Left colon (tissue), 2 donors: ENCODE measurements around the gene DHRS7B. TPM values are rescaled to one million over a fixed set of nuclear protein-coding genes. Genes with fewer than 3 reads are reported as not detected.
"Not testable (repeated sequence)": the region's sequence is repeated elsewhere in the genome, so short reads cannot be mapped to it uniquely, and the experiment has no call there.

Source experiments
- ATAC-seq: fragments of 200-7000 bp; cut with Tn5 transposase; one replicate; pipeline ENCODE4 v1.9.1; 2020; ENCODE audit warnings: mild to moderate bottlenecking, moderate library complexity
- DNase-seq, 2 donors: peaks; one replicate each; pipeline ENCODE4 v3.0.0-alpha.2; 2020
- intact Hi-C, 2 donors: fragments of 100-400 bp; cut with DNase I in 1 of 2; cut with micrococcal nuclease in 1 of 2; formaldehyde crosslinking; loops; one replicate each; pipeline versions ENCODE4 v1.11.2 to v1.14.0; 2022; cut with DNase I, micrococcal nuclease
- total RNA-seq, 2 donors: library from RNA; stranded (reverse); fragmentation: NEBNext Ultra II Directional; extraction: Animal tissue kit (Norgen Biotek cat#: 25700); gene quantifications; one replicate each; pipeline ENCODE4 v1.2.1, GENCODE V29; 2021
- donor health status: DM: no; HTN: no; CAD: no.
- donor health status: DM: yes; HTN: yes; CAD: no.

Gene DHRS7B
- total RNA-seq, 2 donors from 2014 or later, result 32.1 to 33.5 TPM

GRCh38 chr17:21142065-21142464, 15.3 kb downstream of the DHRS7B start:
- intact Hi-C loops, ATAC-seq, DNase-seq: not testable (repeated sequence)

- DNase-seq (no peak), ATAC-seq (no peak)
- intact Hi-C loops, result no loop called here
Measured at GRCh38 chr17:21143695-21144094, 16.9 kb downstream of the DHRS7B start.

GRCh38 chr17:21144299-21144698, 17.5 kb downstream of the DHRS7B start:
- DNase-seq, ATAC-seq, intact Hi-C loops: not testable (repeated sequence)

- intact Hi-C loops, result no loop called here
- ATAC-seq (no peak), DNase-seq (no peak)
Measured at GRCh38 chr17:21146362-21147015, 19.7 kb downstream of the DHRS7B start.

- intact Hi-C loops, result no loop called here
- ATAC-seq (no peak), DNase-seq (no peak)
Measured at GRCh38 chr17:21149621-21150020, 22.9 kb downstream of the DHRS7B start.

- DNase-seq (no peak), ATAC-seq (no peak)
- intact Hi-C loops, result no loop called here
Measured at GRCh38 chr17:21152731-21153130, 26.0 kb downstream of the DHRS7B start.

GRCh38 chr17:21157586-21158370, 31.0 kb downstream of the DHRS7B start:
- DNase-seq, result no peak
- intact Hi-C loops, result no loop called here
- no peak for ATAC-seq

GRCh38 chr17:21160401-21160800, 33.6 kb downstream of the DHRS7B start:
- no peak for ATAC-seq
- intact Hi-C loops, result no loop called here
- no peak for DNase-seq

- ATAC-seq, result peak; percentile 78
- DNase-seq, result no peak
- intact Hi-C loops, result no loop called here
Measured at GRCh38 chr17:21161498-21162393, 35.0 kb downstream of the DHRS7B start.

GRCh38 chr17:21162394-21162775, 35.6 kb downstream of the DHRS7B start:
- intact Hi-C loops, result no loop called here
- ATAC-seq (no peak), DNase-seq (no peak)

- intact Hi-C loops, result no loop called here
- DNase-seq (no peak), ATAC-seq (no peak)
Measured at GRCh38 chr17:21163101-21163500, 36.3 kb downstream of the DHRS7B start.

GRCh38 chr17:21164216-21164615, 37.5 kb downstream of the DHRS7B start:
- ATAC-seq (no peak), DNase-seq (no peak)
- intact Hi-C loops, result no loop called here

GRCh38 chr17:21164620-21165019, 37.9 kb downstream of the DHRS7B start:
- intact Hi-C loops, result no loop called here
- ATAC-seq (no peak), DNase-seq (no peak)

- ATAC-seq (no peak), DNase-seq (no peak)
- intact Hi-C loops, result no loop called here
Measured at GRCh38 chr17:21165922-21166594, 39.3 kb downstream of the DHRS7B start.

- intact Hi-C loops, result no loop called here
Measured at GRCh38 chr17:21166595-21167210, 39.9 kb downstream of the DHRS7B start.

GRCh38 chr17:21167303-21167702, 40.5 kb downstream of the DHRS7B start:
- intact Hi-C loops, result no loop called here
- ATAC-seq, result no peak
- no peak for DNase-seq

More at GRCh38 chr17:21166595-21167210, 39.9 kb downstream of the DHRS7B start:
- DNase-seq, result no peak
- ATAC-seq, result no peak

GRCh38 chr17:21168555-21168865, 41.7 kb downstream of the DHRS7B start:
- DNase-seq, result no peak
- intact Hi-C loops, result no loop called here
- ATAC-seq, result no peak

- ATAC-seq (no peak), DNase-seq (no peak)
- intact Hi-C loops, result no loop called here
Measured at GRCh38 chr17:21169496-21169895, 42.7 kb downstream of the DHRS7B start.

- DNase-seq (no peak), ATAC-seq (no peak)
- intact Hi-C loops, result no loop called here
Measured at GRCh38 chr17:21170809-21171208, 44.0 kb downstream of the DHRS7B start.
